A549 (cell line): ENCODE results near the gene CXCL14.

ENCODE experiments used
- EP300 ChIP-seq, 2 experiments: fragments of >200 bp; sonication (Bioruptor Twin); formaldehyde crosslinking; IDR thresholded peaks; 2 replicates in 1 of 2; 3 replicates in 1 of 2; pipeline ENCODE4 v1.6.1; 2016 to 2017
- JUN ChIP-seq, 2 experiments: fragments of >200 bp; sonication (Bioruptor Twin); formaldehyde crosslinking; IDR thresholded peaks; 2 replicates in 1 of 2; 3 replicates in 1 of 2; pipeline ENCODE4 v1.6.1; 2016 to 2017
- MAZ ChIP-seq: fragments of 150-350 bp; IDR thresholded peaks from 2 replicates; pipeline ENCODE4 v1.6.1; 2014; ENCODE audit warnings: antibody characterized with exemption, low read depth, low read length, borderline replicate concordance
- PHF8 ChIP-seq: fragments of 200-600 bp; sonication (generic); IDR thresholded peaks from 2 replicates; pipeline ENCODE4 v1.6.1; 2016; ENCODE audit warnings: low read depth, mild to moderate bottlenecking, antibody characterized with exemption, moderate library complexity, borderline replicate concordance
- POLR2A ChIP-seq: IDR thresholded peaks from 2 replicates; pipeline ENCODE4 v1.6.1; 2012; ENCODE audit warnings: mild to moderate bottlenecking, low read length
- RAD21 ChIP-seq, 2 experiments: fragments of >200 bp in 1 of 2; sonication (Bioruptor Twin) in 1 of 2; formaldehyde crosslinking in 1 of 2; IDR thresholded peaks in 1 of 2; conservative IDR thresholded peaks in 1 of 2; 2 replicates in 1 of 2; 3 replicates in 1 of 2; pipeline ENCODE4 v1.6.1; 2012 to 2018; ENCODE audit warnings: inconsistent platforms in 1 of 2
- TF ChIP-seq, protein P1 (sequence below): fragments of >200 bp; sonication (Bioruptor Twin); formaldehyde crosslinking; IDR thresholded peaks from 3 replicates; pipeline ENCODE4 v1.5.1; 2016
- TF ChIP-seq, protein P2 (sequence below): fragments of 150-350 bp; IDR thresholded peaks from 2 replicates; pipeline ENCODE4 v1.6.1; 2014; ENCODE audit warnings: low read depth, mild to moderate bottlenecking, low read length

DNA sequence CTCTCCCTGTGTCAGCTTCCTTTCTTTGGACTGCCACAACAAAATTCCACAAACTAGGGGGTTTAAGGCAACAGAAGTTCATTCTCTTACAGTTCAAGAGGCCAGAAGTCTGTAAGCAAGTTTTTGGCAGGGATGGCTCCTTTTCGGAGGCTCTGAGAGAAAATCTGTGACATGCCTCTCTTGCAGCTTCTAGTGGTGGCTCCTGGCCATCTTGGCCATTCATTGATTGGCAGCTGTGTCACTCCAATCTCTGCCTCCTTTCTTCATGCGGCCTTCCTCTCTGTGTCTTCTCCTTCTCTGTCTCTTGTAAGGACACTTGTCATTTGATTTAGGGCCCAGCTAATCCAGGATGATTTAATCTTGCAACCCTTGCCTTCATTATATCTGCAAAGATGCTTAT, 41.0 kb downstream of the CXCL14 start:
- TF ChIP-seq MAZ: no peak
- TF ChIP-seq PHF8: no peak
- TF ChIP-seq EP300 (IDR thresholded peaks at IDR 0.05): no peak
- TF ChIP-seq RAD21 (conservative IDR thresholded peaks at IDR 0.05 in 1 of 2, IDR thresholded peaks at IDR 0.05 in 1 of 2): no peak
- TF ChIP-seq, protein P1, sequence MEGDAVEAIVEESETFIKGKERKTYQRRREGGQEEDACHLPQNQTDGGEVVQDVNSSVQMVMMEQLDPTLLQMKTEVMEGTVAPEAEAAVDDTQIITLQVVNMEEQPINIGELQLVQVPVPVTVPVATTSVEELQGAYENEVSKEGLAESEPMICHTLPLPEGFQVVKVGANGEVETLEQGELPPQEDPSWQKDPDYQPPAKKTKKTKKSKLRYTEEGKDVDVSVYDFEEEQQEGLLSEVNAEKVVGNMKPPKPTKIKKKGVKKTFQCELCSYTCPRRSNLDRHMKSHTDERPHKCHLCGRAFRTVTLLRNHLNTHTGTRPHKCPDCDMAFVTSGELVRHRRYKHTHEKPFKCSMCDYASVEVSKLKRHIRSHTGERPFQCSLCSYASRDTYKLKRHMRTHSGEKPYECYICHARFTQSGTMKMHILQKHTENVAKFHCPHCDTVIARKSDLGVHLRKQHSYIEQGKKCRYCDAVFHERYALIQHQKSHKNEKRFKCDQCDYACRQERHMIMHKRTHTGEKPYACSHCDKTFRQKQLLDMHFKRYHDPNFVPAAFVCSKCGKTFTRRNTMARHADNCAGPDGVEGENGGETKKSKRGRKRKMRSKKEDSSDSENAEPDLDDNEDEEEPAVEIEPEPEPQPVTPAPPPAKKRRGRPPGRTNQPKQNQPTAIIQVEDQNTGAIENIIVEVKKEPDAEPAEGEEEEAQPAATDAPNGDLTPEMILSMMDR: no peak
- TF ChIP-seq JUN (IDR thresholded peaks at IDR 0.05): no peak
- TF ChIP-seq POLR2A: no peak
- TF ChIP-seq, protein P2, sequence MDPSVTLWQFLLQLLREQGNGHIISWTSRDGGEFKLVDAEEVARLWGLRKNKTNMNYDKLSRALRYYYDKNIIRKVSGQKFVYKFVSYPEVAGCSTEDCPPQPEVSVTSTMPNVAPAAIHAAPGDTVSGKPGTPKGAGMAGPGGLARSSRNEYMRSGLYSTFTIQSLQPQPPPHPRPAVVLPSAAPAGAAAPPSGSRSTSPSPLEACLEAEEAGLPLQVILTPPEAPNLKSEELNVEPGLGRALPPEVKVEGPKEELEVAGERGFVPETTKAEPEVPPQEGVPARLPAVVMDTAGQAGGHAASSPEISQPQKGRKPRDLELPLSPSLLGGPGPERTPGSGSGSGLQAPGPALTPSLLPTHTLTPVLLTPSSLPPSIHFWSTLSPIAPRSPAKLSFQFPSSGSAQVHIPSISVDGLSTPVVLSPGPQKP: no peak
